GM23338 (cell line): ENCODE results near the gene VANGL1.

Experiments used
- CREB1 ChIP-seq: fragments of 250-450 bp; sonication (Bioruptor Pico); IDR thresholded peaks from 2 replicates; pipeline ENCODE4 v1.5.0; 2020; ENCODE audit warnings: low read depth, mild to moderate bottlenecking, moderate library complexity
- EZH2 ChIP-seq: fragments of 200-600 bp; sonication (generic); IDR thresholded peaks from one replicate; pipeline ENCODE4 v1.8.0; 2017; ENCODE audit warnings: antibody characterized with exemption, mild to moderate bottlenecking, low read depth; ENCODE audit not compliant: unreplicated experiment
- EZH2phosphoT487 ChIP-seq: fragments of 200-600 bp; sonication (generic); IDR thresholded peaks from one replicate; pipeline ENCODE4 v1.8.1; 2018; ENCODE audit warnings: antibody characterized with exemption; ENCODE audit not compliant: unreplicated experiment
- NANOG ChIP-seq: IDR thresholded peaks from 2 replicates; pipeline ENCODE4 v1.6.1; 2016; ENCODE audit warnings: antibody characterized with exemption, borderline replicate concordance
- POLR2AphosphoS5 ChIP-seq: IDR thresholded peaks from 2 replicates; pipeline ENCODE4 v1.6.1; 2016; ENCODE audit warnings: antibody characterized with exemption, low read depth
- TF ChIP-seq, protein P1 (sequence below), 2 experiments: fragments of 200-600 bp in 1 of 2; sonication (generic) in 1 of 2; conservative IDR thresholded peaks; 2 replicates each; pipeline versions ENCODE4 v1.5.1 to v1.6.1; 2016 to 2017; ENCODE audit warnings: antibody characterized with exemption in 2 of 2, low read depth in 2 of 2, mild to moderate bottlenecking in 2 of 2, moderate library complexity in 1 of 2
- TF ChIP-seq, protein P2 (sequence below): IDR thresholded peaks from one replicate; pipeline ENCODE4 v1.6.1; 2018; ENCODE audit warnings: antibody characterized with exemption; ENCODE audit not compliant: unreplicated experiment

- TF ChIP-seq CREB1: no peak
- TF ChIP-seq POLR2AphosphoS5: no peak
- TF ChIP-seq, protein P1, sequence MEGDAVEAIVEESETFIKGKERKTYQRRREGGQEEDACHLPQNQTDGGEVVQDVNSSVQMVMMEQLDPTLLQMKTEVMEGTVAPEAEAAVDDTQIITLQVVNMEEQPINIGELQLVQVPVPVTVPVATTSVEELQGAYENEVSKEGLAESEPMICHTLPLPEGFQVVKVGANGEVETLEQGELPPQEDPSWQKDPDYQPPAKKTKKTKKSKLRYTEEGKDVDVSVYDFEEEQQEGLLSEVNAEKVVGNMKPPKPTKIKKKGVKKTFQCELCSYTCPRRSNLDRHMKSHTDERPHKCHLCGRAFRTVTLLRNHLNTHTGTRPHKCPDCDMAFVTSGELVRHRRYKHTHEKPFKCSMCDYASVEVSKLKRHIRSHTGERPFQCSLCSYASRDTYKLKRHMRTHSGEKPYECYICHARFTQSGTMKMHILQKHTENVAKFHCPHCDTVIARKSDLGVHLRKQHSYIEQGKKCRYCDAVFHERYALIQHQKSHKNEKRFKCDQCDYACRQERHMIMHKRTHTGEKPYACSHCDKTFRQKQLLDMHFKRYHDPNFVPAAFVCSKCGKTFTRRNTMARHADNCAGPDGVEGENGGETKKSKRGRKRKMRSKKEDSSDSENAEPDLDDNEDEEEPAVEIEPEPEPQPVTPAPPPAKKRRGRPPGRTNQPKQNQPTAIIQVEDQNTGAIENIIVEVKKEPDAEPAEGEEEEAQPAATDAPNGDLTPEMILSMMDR (conservative IDR thresholded peaks at IDR 0.05; ENCODE audit: low read depth in 2 of 2): no peak
- TF ChIP-seq, protein P2, sequence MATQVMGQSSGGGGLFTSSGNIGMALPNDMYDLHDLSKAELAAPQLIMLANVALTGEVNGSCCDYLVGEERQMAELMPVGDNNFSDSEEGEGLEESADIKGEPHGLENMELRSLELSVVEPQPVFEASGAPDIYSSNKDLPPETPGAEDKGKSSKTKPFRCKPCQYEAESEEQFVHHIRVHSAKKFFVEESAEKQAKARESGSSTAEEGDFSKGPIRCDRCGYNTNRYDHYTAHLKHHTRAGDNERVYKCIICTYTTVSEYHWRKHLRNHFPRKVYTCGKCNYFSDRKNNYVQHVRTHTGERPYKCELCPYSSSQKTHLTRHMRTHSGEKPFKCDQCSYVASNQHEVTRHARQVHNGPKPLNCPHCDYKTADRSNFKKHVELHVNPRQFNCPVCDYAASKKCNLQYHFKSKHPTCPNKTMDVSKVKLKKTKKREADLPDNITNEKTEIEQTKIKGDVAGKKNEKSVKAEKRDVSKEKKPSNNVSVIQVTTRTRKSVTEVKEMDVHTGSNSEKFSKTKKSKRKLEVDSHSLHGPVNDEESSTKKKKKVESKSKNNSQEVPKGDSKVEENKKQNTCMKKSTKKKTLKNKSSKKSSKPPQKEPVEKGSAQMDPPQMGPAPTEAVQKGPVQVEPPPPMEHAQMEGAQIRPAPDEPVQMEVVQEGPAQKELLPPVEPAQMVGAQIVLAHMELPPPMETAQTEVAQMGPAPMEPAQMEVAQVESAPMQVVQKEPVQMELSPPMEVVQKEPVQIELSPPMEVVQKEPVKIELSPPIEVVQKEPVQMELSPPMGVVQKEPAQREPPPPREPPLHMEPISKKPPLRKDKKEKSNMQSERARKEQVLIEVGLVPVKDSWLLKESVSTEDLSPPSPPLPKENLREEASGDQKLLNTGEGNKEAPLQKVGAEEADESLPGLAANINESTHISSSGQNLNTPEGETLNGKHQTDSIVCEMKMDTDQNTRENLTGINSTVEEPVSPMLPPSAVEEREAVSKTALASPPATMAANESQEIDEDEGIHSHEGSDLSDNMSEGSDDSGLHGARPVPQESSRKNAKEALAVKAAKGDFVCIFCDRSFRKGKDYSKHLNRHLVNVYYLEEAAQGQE: no peak
- no peak for TF ChIP-seq EZH2
- no peak for TF ChIP-seq EZH2phosphoT487
- no peak for TF ChIP-seq NANOG
Measured at GRCh38 chr1:115744646-115745275, 103.0 kb downstream of the VANGL1 start.
